ENCODE data around the gene COL11A1.

Gene COL11A1

GRCh38 chr1:102901996-102902395 lies 206.3 kb downstream of the COL11A1 start:
- H3K4me3 ChIP-seq (ENCODE audit: low read length) = no peak overlapping the region
- no peak for TF ChIP-seq ZNF274 (IDR thresholded peaks at IDR 0.05; ENCODE audit: low read depth, low read length)

DNA sequence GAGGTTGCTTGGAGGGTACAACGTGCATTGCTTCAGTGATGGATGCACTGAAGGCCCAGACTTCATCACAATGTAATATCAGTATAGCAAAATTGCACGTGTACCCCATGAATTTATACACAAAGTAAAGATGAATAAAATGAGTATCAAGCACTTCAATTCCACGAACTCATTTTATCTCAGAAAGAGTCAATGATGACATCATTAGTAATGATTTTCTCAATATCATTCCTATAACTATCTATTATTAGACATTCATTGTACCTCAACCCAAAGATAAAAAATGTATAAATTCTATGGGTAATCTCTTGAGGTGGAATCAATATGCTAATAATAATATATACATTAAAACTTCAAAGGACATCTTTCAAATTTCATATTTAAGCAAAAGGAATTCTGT lies 208.4 kb downstream of the COL11A1 start:
- H3K4me3 ChIP-seq (ENCODE audit: low read length) = no peak overlapping the region
- TF ChIP-seq ZNF274 (IDR thresholded peaks at IDR 0.05; ENCODE audit: low read depth, low read length) = no peak

DNA sequence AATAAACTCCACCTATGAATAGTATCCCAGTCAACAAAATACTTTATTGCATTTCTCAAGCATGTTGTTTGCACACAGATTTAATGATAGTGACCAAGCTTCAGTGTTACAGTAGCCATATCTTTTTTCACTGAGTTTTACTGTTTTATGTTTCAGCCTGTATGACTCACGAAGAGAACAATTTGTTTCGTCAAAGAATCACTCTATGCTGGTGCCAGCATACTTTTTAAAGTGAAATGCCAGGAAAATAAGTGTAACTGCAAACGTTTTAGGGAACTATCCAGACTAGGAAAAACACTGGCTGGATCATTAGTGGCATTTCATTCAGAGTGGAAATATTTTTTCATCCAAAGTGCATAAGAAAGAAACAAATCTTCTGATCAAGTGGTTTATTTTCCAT lies 210.8 kb downstream of the COL11A1 start:
- TF ChIP-seq ZNF274 (IDR thresholded peaks at IDR 0.05; ENCODE audit: low read depth, low read length) = no peak
- no peak overlapping the region for H3K4me3 ChIP-seq (ENCODE audit: low read length)

- TF ChIP-seq ZNF274 (IDR thresholded peaks at IDR 0.05; ENCODE audit: low read depth, low read length) = no peak
- H3K4me3 ChIP-seq (ENCODE audit: low read length) = no peak overlapping the region
Measured at GRCh38 chr1:102896771-102897170, 211.6 kb downstream of the COL11A1 start.

GRCh38 chr1:102896286-102896685 lies 212.0 kb downstream of the COL11A1 start:
- H3K4me3 ChIP-seq (ENCODE audit: low read length) = no peak overlapping the region
- no peak for TF ChIP-seq ZNF274 (IDR thresholded peaks at IDR 0.05; ENCODE audit: low read depth, low read length)

DNA sequence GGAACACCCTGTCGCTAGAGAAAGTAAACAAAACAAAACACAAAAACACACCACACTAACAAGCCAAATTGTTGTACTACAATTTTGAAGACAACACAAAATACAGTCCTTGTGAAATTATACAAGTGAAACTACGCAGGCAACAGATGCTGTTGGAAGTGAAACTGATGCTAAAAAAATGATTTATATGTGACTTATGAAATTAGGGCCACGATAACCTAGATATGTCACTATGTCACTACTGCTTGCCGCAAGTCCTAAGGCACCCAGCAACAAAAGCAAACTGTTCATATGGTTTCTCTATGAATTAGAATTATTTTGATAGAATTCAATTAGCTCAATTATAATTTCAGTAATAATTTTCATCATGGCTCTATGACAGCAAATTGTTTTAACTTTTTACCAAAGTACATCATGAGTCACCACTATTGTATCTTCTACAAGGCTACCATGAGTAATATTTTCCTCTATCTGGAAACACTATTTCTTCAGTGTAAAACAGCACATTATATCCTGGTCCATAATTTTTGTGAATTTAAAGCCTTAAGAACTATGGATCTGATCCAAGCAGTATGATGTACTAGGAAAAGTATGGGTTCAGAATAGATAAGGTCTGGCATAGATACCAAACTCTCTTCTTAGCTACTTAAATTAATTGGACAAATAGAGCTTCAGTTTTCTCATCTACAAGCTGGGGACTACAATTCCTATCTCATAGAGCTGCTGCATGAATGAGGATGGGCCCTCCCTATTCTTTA lies 216.3 kb downstream of the COL11A1 start:
- no peak for TF ChIP-seq ZNF274 (IDR thresholded peaks at IDR 0.05; ENCODE audit: low read depth, low read length)
- H3K4me3 ChIP-seq (ENCODE audit: low read length) = no peak overlapping the region

DNA sequence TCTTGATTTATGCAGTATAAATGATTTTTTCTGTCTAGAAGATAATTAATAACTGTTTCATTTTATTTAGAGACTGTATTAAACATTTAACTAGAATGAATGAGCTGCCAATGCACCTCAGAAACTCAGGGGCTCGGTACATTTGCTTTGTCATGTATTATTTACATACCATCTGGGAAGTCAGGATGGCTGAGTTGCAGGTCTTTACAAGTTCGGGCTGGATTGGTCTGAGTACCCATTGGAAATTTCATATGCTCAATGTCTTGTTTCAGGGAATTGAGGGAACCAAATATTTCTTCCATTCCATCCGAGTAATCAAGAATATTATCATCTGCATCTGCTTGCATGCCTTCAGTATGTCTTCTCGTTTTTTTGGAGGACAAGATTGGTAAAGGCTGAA lies 221.7 kb downstream of the COL11A1 start:
- H3K4me3 ChIP-seq (ENCODE audit: low read length) = no peak overlapping the region
- TF ChIP-seq ZNF274 (IDR thresholded peaks at IDR 0.05; ENCODE audit: low read depth, low read length) = no peak

DNA sequence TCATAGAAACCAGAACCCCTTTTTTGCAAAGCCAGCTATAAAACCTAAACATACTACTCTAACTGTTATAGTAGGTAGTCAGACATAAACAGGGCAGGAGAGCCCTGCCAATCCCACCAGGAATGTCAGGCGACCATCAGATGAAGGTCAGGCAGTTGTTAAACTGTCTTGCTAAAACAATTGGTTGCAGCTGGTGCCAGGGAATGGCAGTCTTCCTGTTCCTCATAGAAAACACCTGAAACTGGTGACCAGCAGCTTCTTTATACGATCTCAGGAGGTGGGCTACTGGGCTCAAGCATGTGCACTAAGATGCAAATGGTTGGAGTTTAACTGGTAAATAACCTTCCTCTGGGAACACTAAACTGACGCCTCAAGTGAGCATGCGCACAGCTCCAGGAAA lies 224.1 kb downstream of the COL11A1 start:
- no peak for TF ChIP-seq ZNF274 (IDR thresholded peaks at IDR 0.05; ENCODE audit: low read depth, low read length)
- no peak overlapping the region for H3K4me3 ChIP-seq (ENCODE audit: low read length)

GRCh38 chr1:102879439-102879993 lies 228.8 kb downstream of the COL11A1 start:
- TF ChIP-seq ZNF274 (IDR thresholded peaks at IDR 0.05; ENCODE audit: low read depth, low read length) = no peak
- H3K4me3 ChIP-seq (ENCODE audit: low read length) = no peak overlapping the region

DNA sequence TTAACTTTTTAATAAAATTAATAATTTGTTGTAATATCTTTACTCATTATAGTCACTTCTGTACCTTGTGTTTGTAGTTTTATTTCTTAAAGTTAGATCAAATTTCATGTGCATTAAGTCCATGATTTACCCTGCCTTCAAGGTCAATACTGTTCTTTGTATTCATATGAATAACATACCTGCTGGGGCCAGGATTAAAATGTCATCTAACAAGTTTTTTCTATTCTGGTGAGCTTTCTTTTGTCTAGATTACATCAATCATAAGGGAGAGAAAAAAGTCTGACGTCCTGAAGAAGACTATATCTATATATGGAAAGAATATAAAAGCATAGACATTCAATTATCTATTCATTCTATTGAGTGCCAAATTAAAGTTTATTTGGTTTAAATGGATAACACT lies 232.6 kb downstream of the COL11A1 start:
- no peak for TF ChIP-seq ZNF274 (IDR thresholded peaks at IDR 0.05; ENCODE audit: low read depth, low read length)
- no peak overlapping the region for H3K4me3 ChIP-seq (ENCODE audit: low read length)

DNA sequence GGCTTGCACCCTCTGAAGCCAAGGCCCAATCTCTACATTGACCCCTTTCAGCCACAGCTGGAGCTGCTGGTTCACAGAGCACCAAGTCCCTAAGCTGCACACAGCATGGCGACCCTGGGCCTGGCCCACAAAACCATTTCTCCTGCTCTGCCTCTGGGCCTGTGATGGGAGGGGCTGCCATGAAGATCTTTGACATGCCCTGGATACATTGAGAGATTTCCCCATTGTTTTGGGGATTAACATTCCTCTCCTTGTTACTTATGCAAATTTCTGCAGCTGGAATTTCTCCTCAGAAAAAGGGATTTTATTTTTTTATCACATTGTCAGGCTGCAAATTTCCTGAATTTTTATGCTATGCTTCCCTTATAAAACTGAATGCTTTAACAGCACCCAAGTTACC lies 235.8 kb downstream of the COL11A1 start:
- H3K4me3 ChIP-seq (ENCODE audit: low read length) = no peak overlapping the region

DNA sequence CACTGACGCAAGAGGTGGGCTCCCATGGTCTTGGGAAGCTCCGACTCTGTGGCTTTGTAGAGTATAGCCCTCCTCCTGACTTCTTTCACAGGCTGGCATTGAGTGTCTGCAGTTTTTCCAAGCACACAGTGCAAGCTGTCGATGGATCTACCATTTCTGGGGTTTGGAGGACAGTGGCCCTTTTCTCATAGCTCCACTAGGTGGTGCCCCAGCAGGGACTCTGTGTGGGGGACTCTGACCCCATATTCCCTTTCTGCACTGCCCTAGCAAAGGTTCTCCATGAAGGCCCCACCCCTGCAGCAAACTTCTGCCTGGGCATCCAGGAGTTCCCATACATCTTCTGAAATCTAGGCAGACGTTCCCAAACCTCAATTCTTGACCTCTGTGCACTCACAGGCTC lies 236.2 kb downstream of the COL11A1 start:
- TF ChIP-seq ZNF274 (IDR thresholded peaks at IDR 0.05; ENCODE audit: low read depth, low read length) = no peak
- H3K4me3 ChIP-seq (ENCODE audit: low read length) = no peak overlapping the region

More for the DNA sequence above, 235.8 kb downstream of the COL11A1 start:
- no peak for TF ChIP-seq ZNF274 (IDR thresholded peaks at IDR 0.05; ENCODE audit: low read depth, low read length)

- no peak for TF ChIP-seq ZNF274 (IDR thresholded peaks at IDR 0.05; ENCODE audit: low read depth, low read length)
- no peak overlapping the region for H3K4me3 ChIP-seq (ENCODE audit: low read length)
Measured at GRCh38 chr1:102863704-102864103, 244.6 kb downstream of the COL11A1 start.

DNA sequence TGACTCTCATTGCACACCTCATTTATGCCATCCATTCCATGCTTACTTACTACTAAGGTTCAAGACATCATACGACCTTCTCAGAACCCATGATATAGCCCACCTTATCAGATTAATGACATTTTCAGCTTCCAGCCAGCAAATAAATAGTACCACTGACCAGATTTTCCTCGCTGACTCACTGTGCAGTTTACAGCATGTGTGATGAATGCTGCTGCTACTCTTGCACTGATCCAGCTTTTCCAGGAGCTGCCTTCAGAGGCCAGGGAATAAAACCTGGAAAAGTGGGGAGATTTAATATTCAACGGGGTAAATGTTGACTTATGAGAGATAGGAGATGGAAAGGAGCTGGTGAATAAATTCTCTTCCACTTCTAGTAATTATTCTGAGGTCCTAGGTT lies 247.1 kb downstream of the COL11A1 start:
- TF ChIP-seq ZNF274 (IDR thresholded peaks at IDR 0.05; ENCODE audit: low read depth, low read length) = no peak
- no peak overlapping the region for H3K4me3 ChIP-seq (ENCODE audit: low read length)

DNA sequence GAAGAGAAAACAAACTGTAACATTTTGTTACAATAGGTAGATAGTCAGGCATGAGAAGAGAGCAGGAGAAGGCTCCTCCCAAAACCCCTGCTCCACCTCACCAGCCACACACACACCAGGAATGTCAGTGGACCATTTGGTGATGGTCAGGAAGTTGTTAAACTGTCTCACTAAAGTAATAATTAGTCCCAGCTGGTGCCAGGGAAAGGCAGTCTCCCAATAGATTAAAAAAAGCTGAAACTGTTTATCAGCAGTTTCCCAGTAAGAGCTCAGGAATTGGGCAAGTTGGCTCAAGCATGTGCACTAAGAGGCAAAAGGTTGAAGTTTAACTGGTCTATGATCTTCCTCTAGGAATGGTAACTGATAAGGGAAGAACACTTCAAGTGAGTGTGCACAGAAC lies 249.6 kb downstream of the COL11A1 start:
- no peak for TF ChIP-seq ZNF274 (IDR thresholded peaks at IDR 0.05; ENCODE audit: low read depth, low read length)
- H3K4me3 ChIP-seq (ENCODE audit: low read length) = no peak overlapping the region

- no peak for TF ChIP-seq ZNF274 (IDR thresholded peaks at IDR 0.05; ENCODE audit: low read depth, low read length)
- no peak overlapping the region for H3K4me3 ChIP-seq (ENCODE audit: low read length)
Measured at GRCh38 chr1:102857251-102857650, 251.1 kb downstream of the COL11A1 start.
